WTC11 (cell line): ENCODE measurements around the gene SLAMF1. TPM values are rescaled to one million over a fixed set of nuclear protein-coding genes. Genes with fewer than 3 reads are reported as not detected.

Experiments used
- ATAC-seq: fragments of 200-7000 bp; cut with Tn5 transposase; 2 replicates; pipeline ENCODE4 v1.10.0; 2021; ENCODE audit warnings: mild to moderate bottlenecking, moderate library complexity
- CTCF ChIA-PET: fragments of 300-600 bp; sonication (Branson Sonifier 250); formaldehyde crosslinking; loops from one replicate; lab custom pipeline; 2021; ENCODE audit warnings: antibody characterized with exemption; lab: Charles Lee
- POLR2A ChIA-PET: fragments of 350-600 bp; sonication (Branson Sonifier 250); formaldehyde crosslinking; loops from one replicate; lab custom pipeline; 2021; ENCODE audit warnings: antibody characterized with exemption; lab: Charles Lee
- DNase-seq: peaks from one replicate; pipeline ENCODE4 v3.0.0; 2021; ENCODE audit warnings: low spot score
- H3K27ac Mint-ChIP-seq: 2 replicates; pipeline ENCODE4 v1.8.0; 2021; ENCODE audit warnings: mixed read lengths
- H3K27me3 Mint-ChIP-seq: 2 replicates; pipeline ENCODE4 v1.8.0; 2021; ENCODE audit warnings: low read depth, mild to moderate bottlenecking, moderate library complexity, mixed read lengths
- H3K36me3 Mint-ChIP-seq: 2 replicates; pipeline ENCODE4 v1.8.0; 2021; ENCODE audit warnings: mixed read lengths
- H3K4me1 Mint-ChIP-seq: 2 replicates; pipeline ENCODE4 v1.8.0; 2022; ENCODE audit warnings: mixed read lengths
- H3K4me3 Mint-ChIP-seq: 2 replicates; pipeline ENCODE4 v1.8.0; 2021; ENCODE audit warnings: mild to moderate bottlenecking, moderate library complexity, mixed read lengths
- H3K9me3 Mint-ChIP-seq: 2 replicates; pipeline ENCODE4 v1.8.0; 2021; ENCODE audit warnings: mixed read lengths
- AFF4 ChIP-seq: sonication (generic); formaldehyde crosslinking; IDR thresholded peaks from 2 replicates; pipeline ENCODE4 v1.8.1; 2023; ENCODE audit warnings: mild to moderate bottlenecking, missing genetic modification reagents, borderline replicate concordance
- AR ChIP-seq: fragments of 250-450 bp; sonication (Bioruptor Pico); IDR thresholded peaks from 2 replicates; pipeline ENCODE4 v1.9.0; 2021; ENCODE audit warnings: mild to moderate bottlenecking
- CDX4 ChIP-seq: fragments of 250-450 bp; sonication (Bioruptor Pico); IDR thresholded peaks from 2 replicates; pipeline ENCODE4 v1.9.0; 2021; ENCODE audit warnings: moderate library complexity, mild to moderate bottlenecking, inconsistent platforms, borderline replicate concordance
- CREM ChIP-seq: sonication (generic); formaldehyde crosslinking; IDR thresholded peaks from 2 replicates; pipeline ENCODE4 v1.8.1; 2022; ENCODE audit warnings: mild to moderate bottlenecking, missing genetic modification reagents, moderate library complexity
- ESRRA ChIP-seq: sonication (generic); formaldehyde crosslinking; IDR thresholded peaks from 2 replicates; pipeline ENCODE4 v1.8.1; 2022; ENCODE audit warnings: mild to moderate bottlenecking, missing genetic modification reagents, borderline replicate concordance
- ETV6 ChIP-seq: sonication (generic); formaldehyde crosslinking; IDR thresholded peaks from 2 replicates; pipeline ENCODE4 v1.8.1; 2022; ENCODE audit warnings: mild to moderate bottlenecking, missing genetic modification reagents
- FOXP4 ChIP-seq: sonication (generic); formaldehyde crosslinking; IDR thresholded peaks from 2 replicates; pipeline ENCODE4 v1.8.0; 2022; ENCODE audit warnings: mild to moderate bottlenecking, missing genetic modification reagents
- MLX ChIP-seq: sonication (generic); formaldehyde crosslinking; IDR thresholded peaks from 2 replicates; pipeline ENCODE4 v1.8.1; 2023; ENCODE audit warnings: mild to moderate bottlenecking, missing genetic modification reagents, moderate library complexity
- MXD4 ChIP-seq: fragments of 250-450 bp; sonication (Bioruptor Pico); IDR thresholded peaks from 2 replicates; pipeline ENCODE4 v1.8.0; 2021; ENCODE audit warnings: mild to moderate bottlenecking, moderate library complexity, borderline replicate concordance
- NFE2L1 ChIP-seq: sonication (generic); formaldehyde crosslinking; IDR thresholded peaks from 2 replicates; pipeline ENCODE4 v1.8.1; 2023; ENCODE audit warnings: missing genetic modification reagents
- NFYB ChIP-seq: sonication (generic); formaldehyde crosslinking; conservative IDR thresholded peaks from 2 replicates; pipeline ENCODE4 v1.8.0; 2022; ENCODE audit warnings: low read depth, missing genetic modification reagents
- NR3C1 ChIP-seq: sonication (generic); formaldehyde crosslinking; conservative IDR thresholded peaks from 2 replicates; pipeline ENCODE4 v1.8.1; 2023; ENCODE audit warnings: low read depth, mild to moderate bottlenecking, missing genetic modification reagents
- RELA ChIP-seq: sonication (generic); formaldehyde crosslinking; IDR thresholded peaks from 2 replicates; pipeline ENCODE4 v1.8.1; 2022; ENCODE audit warnings: missing genetic modification reagents, mild to moderate bottlenecking, borderline replicate concordance
- ZMAT4 ChIP-seq: fragments of 250-450 bp; sonication (Bioruptor Pico); IDR thresholded peaks from 2 replicates; pipeline ENCODE4 v1.9.0; 2021; ENCODE audit warnings: mild to moderate bottlenecking
- ZNF281 ChIP-seq: sonication (generic); formaldehyde crosslinking; IDR thresholded peaks from 2 replicates; pipeline ENCODE4 v1.8.0; 2023; ENCODE audit warnings: mild to moderate bottlenecking, missing genetic modification reagents
- total RNA-seq: library from RNA; stranded (reverse); gene quantifications from 3 replicates; pipeline ENCODE4 v1.2.3, GENCODE V29; 2021

SLAMF1 gene
- total RNA-seq, 1 experiment from 2014 or later, result 0.15 TPM

GRCh38 chr1:160643138-160643537, 3.7 kb downstream of the SLAMF1 start:
- DNase-seq (no peak), ATAC-seq (no peak)
- peaks cover 13% of the 10 kb centered on the region for H3K27me3 Mint-ChIP-seq
- H3K9me3 Mint-ChIP-seq, result peaks cover 8% of the 10 kb centered on the region; the same call in 1 of the 2 replicates
- ChIA-PET CTCF (interaction anchor here (1.3 kb wide), 1 partner anchor 32 kb away, joined by 4 read pairs; no protein-coding TSS in a partner anchor), POLR2A (no interaction called here)
- no peak overlapping the region for H3K4me3 Mint-ChIP-seq
- H3K4me1 Mint-ChIP-seq, result peaks cover 8% of the 10 kb centered on the region
- no peaks in the 10 kb centered on the region for H3K36me3 Mint-ChIP-seq
- H3K27ac Mint-ChIP-seq, result no peak overlapping the region
- TF ChIP-seq CREM (CRISPR knock-in tag), result no peak
- no peak for TF ChIP-seq MXD4 (CRISPR knock-in tag)
- no peak for TF ChIP-seq CDX4 (CRISPR knock-in tag)
- no peak for TF ChIP-seq NR3C1 (CRISPR knock-in tag)
- no peak for TF ChIP-seq MLX (CRISPR knock-in tag)
- no peak for TF ChIP-seq NFE2L1 (CRISPR knock-in tag)
- TF ChIP-seq ESRRA (CRISPR knock-in tag), result no peak
- no peak for TF ChIP-seq NFYB (CRISPR knock-in tag)
- no peak for TF ChIP-seq ZMAT4 (CRISPR knock-in tag)
- no peak for TF ChIP-seq AR
- no peak for TF ChIP-seq FOXP4
- no peak for TF ChIP-seq ZNF281 (CRISPR knock-in tag)
- TF ChIP-seq AFF4 (CRISPR knock-in tag), result no peak
- no peak for TF ChIP-seq ETV6 (CRISPR knock-in tag)
- TF ChIP-seq RELA (CRISPR knock-in tag), result no peak
